GM18870 (cell line): ENCODE data around the gene ROBO4.
A peak's percentile ranks its signal among the peaks of the same experiment; 100 is the strongest.

ENCODE experiments used
- ATAC-seq: cut with Tn5 transposase; IDR thresholded peaks from one replicate; pipeline ENCODE4 v1.9.1; 2021; ENCODE audit warnings: moderate library complexity; ENCODE audit not compliant: unreplicated experiment

Gene ROBO4

GRCh38 chr11:124897674-124898262, at the start of gene ROBO4:
Gene ROBO4, minus strand, starts transcription at chr11:124897865. Its CDS starts 70 bp downstream, at chr11:124897795.
- ATAC-seq: no peak

- no peak for ATAC-seq
These were observed 49.1 kb upstream of the ROBO4 start for GRCh38 chr11:124946735-124947141.

DNA sequence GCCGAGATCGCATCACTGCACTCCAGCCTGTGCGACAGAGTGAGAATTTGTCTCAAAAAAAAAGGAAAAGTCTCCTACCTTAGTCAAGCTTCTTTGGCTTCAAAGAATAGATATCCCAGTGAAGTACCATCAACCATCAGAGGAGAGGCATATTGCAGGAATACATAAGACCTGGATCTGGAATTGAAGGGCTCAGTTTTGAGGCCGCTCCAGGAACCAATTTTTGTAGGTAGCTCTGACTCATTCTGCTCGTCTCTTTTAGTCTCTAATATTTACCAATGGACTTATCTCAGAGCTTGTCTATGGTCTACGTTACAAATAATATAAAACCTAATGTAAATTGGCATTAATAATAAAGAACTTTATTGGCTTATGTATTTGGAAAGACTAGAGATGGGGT, 48.2 kb upstream of the ROBO4 start:
- ATAC-seq: no peak

- no peak for ATAC-seq
These were observed 46.9 kb upstream of the ROBO4 start for GRCh38 chr11:124944565-124944964.

DNA sequence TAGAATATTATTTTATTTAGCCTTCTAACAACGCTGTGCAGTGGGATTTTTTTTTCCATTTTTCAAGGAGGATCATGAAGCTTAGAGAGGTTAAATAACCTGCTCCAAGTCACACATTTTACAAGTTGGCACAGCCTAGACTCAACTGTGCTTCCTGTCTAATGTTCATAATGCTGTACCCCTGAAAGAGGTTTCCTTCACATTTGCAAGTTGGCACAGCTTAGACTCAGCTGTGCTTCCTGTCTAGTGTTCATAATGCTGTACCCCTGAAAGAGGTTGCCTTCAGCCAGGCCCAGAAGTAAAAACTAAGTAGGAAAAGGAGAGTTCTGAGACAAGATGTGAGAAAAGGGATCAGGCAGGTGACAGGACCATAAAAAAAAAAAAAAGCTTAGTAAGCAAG, 46.1 kb upstream of the ROBO4 start:
- ATAC-seq: no peak

DNA sequence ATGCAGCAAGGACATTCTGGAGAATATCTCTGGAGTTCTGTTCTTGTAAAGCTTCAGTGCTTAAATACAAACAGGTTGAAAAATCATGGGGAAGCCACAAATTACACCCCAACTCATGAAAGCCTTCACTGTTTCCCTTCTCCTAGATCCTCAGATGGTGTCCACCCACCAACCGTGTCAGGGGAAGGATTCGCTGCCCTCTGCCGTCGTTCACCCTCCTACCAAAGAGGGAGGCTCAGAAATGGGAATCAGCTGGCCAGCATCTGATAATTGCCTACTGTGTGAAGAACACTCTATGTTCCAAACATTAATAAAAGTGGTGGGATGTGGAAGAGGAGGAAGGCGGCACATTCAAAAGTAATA, 45.6 kb upstream of the ROBO4 start:
- ATAC-seq: no peak

DNA sequence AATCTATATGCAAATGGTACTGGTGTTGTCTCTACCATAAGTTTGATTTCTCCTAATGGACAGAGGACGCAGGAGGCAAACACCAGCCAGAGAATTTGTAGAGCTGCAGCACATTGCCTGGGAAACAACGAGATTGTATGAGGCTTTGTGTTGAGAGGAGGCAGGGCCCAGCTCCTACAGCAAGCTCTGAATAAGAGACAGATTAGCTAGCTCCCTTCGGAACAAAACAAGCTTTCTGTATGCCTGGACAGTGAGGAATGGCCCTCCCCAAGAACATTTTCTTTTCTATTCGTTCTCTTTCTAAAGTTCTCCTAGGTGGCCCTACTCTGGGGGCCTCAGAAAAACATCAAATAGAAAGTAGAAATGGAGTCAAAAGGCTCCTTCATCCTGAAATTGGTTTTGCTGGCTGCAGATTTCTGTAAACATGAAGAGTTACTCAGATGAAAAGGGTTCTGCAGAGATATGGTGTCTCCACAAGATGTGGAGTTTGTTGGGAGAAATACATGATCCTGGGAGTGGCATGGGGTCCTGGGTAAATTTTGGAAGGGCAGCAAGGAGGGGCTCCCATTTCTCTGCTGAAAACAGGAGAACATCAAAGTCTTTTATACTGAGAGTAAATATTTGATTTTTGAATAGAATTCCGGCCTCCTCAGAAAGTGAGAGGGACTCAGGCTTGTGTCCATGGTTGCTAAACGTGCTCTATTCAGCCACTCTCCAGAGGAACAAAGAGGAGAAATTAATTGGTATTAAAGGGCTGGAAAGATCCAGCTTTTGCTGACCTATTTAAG, 45.0 kb upstream of the ROBO4 start:
- no peak for ATAC-seq

DNA sequence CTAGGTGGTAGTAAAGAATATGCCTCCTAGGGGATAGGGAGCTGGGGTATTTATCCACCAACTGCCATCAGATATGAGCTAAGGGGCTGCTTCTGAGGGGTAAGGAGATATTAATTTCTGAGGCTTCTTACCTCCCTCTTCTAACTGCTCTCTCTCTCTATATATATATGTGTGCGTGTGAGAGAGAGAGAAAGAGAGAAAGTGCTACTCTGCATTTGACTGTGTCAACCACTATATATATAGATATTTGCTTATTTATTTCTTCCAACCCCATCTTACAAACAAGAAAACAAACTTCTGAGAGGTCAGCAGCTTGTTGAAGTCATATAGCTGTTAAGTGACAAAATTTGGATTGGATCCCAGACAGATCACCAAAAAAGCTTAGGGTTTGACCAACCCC, 44.0 kb upstream of the ROBO4 start:
- ATAC-seq: no peak

DNA sequence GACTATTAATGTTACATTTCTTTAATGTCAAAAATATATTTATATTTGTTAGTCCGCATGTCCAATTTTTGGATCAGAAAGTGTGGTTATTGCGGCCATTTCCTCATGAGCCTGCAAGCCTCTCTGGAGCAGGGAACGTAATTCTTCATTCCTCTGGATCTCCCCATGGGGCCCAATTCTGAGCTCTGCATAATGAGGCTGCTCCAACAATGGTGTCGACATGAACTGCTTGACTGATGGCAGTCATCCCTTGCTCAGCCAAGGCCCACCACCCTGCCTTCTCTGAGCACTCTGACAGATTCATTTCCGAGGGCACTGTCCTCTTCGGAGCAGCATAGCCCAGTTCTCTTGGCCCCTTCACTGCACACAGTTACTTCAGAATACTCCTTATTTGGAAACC, 41.3 kb upstream of the ROBO4 start:
- no peak for ATAC-seq

GRCh38 chr11:124938206-124938765, 40.6 kb upstream of the ROBO4 start:
- no peak for ATAC-seq

DNA sequence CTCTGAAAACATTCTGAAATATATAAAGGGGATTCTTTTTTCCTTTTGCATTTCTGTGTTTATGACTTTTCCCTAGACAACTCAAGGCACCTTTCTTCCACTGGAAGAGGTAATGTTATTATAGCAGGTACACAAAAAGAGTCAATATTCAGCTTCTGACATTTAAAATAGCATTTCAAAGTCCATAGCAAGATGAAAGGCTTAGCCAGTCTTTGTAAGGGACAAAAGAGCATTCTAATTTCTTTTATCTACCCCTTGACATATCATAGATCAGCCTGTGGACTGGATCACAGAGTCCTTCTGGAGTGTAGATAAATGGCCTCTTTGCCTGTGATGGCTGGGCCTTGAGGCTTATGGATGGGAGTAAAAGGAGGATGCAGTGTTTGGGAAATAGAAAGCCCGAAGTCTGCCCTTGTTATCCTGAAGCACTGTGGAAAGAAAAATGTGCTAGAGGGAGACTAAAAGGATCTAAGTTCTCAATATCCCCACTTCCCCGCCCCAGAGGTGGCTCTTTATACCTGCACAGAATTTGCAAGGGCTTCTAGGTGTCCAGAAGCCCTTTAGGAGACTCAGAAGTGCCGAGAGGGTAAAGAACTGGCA, 39.8 kb upstream of the ROBO4 start:
- ATAC-seq: no peak

DNA sequence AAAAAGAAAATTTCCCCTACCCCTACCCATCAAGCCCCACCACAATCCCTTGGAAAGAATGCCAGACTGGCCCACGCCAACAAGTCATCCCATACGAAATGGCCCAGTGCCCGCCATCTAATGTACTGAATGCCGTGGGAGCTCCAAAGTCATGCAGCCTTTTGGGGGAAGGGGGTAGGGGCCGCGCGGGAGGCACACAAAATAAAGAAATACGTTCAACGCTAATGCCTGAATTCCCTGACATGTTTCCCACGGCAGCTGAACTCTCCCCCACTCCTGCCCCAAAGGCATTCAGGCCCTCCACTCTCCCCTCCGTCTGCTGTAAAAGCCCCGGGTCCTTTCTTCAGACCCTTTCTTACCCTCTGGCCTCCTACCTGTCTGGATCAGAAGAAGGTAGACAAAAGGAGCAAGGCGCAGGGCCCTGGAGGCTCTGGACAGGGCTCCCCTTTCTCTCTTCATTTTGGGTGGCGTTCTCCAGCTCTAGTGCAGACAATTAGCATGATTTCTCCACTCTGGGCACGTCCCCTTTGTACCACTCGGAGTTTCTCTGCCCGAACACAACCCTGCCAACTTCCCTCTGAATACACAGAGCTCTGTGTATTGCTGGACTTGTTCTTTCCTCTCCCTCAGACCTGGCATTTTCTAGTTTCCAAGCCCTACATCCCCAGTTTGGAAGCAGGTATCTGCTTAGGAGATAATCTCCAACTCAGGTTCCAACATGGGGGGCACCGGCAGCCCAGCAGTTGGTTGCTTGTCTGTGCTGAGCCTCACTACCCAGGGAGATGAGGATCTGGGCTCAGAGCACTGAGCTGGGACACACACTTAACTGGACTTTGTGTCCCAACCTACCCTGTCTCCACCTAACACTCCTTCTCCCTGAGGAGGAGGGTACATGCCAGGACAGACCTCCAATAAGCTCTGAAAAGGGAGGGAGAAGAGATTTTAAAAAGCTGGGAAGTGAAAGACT, 38.2 kb upstream of the ROBO4 start, which contains the start of gene HEPACAM:
TSS of gene HEPACAM (minus strand) at position 500 of the 967 bp plus-strand sequence. CDS start at position 459, 41 bp downstream.
- ATAC-seq: no peak

- no peak for ATAC-seq
These were observed 37.3 kb upstream of the ROBO4 start for GRCh38 chr11:124934862-124935547.

GRCh38 chr11:124930799-124931198, 33.1 kb upstream of the ROBO4 start:
- peak; percentile 65 for ATAC-seq

GRCh38 chr11:124928942-124929665, 31.4 kb upstream of the ROBO4 start:
- ATAC-seq: no peak

GRCh38 chr11:124923296-124923695, 25.6 kb upstream of the ROBO4 start:
- ATAC-seq: no peak

GRCh38 chr11:124922831-124923230, 25.2 kb upstream of the ROBO4 start:
- ATAC-seq: no peak

DNA sequence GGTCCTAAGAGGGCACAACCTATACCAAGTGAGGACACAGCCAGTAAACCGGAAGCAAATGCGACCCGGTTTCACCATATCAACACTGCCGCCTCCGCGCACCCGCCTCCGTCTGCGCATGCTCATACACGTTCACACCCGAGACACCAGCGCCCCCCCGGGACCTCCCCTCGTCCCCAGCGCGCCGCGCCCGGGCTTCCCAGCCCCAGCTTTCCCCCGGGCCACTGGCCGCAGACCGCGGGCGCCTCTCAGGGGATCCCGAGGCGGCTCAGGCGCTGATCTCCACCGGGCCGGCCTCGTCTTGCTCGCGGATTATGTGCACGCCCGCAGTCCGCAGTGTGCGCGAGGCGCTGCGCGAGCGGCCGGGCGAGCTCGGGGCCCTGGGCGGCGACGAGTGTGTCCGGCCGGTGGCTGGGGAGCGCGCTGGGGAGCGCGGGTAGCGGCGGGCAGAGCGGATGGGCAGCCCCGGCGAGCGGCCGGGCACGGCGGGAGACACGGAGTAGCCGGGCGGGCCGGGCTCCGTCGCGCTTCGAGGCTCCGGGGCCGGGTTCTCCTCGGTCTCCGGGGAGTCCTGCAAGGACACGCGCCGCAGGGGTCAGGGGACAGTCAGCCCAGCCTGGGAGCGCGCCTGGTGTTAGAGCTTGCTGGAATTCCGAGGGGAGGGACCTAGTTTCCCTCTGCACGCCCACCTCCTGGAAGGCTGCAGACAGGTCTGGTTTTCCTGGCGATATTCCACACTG, 23.4 kb upstream of the ROBO4 start:
- ATAC-seq: no peak

DNA sequence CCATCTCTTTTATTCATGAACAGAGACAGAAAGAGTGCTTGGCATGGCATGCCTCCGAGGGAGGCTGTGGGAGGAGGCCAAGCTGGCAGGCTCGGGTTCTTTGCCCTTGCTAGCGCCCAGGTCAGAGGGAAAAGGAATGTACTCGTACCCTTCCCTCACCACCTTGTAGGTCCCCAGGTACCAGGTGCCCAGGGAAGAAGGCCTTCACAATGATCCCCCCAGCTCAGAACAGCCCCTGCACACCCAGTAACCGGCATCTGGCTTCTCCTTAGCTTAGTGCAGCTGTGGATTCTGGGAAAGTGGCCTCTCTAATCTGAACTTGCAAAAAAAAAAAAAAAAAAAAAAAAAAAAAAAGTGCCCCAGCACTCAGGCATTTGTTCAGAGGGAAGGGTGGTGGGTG, 22.7 kb upstream of the ROBO4 start:
- no peak for ATAC-seq
